ENCODE data around the gene PDE1A. TPM values are rescaled to one million over a fixed set of nuclear protein-coding genes. Genes with fewer than 3 reads are reported as not detected.

Gene PDE1A
- total and polyA plus RNA-seq, 2 of the 13 experiments (the other 11 are each of a cell fraction or from before 2014, with no cell fraction given) = not detected

DNA sequence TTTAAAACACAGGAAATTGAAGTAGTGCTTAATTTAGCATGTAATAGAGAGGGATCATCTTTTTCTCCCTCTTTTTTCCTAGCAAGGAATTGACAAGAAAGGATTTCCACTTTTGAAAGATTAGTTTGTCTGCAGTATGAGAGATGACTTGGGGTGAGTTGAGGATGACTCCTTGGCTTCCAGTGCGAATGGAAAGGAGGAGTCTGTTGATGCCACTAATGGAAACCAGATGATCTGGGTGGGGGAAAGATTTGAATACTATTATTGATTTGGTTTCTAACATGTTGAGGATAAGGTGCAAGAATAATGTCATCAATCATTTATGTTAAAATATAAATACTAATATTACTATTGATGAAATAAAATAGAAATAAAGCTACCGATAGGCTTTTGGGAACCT, 235.8 kb downstream of the PDE1A start (continued):
- TF ChIP-seq ATF4 (CRISPR knock-in tag; IDR thresholded peaks at IDR 0.05) (no peak), TSC22D2 (CRISPR knock-in tag; IDR thresholded peaks at IDR 0.05; ENCODE audit: borderline replicate concordance) (no peak)

GRCh38 chr2:182187130-182187529, 239.7 kb downstream of the PDE1A start:
- Histone ChIP-seq H3K79me2 (ENCODE audit: insufficient read depth, low read length) (no peaks in the 10 kb centered on the region), H3K4me1 (ENCODE audit: insufficient read depth, low read length) (no peaks in the 10 kb centered on the region), H3K9me3 (ENCODE audit: low read length) (no peaks in the 10 kb centered on the region), H3K27me3 (ENCODE audit: control insufficient read depth in 1 of 2, insufficient read depth in 2 of 2, low read length in 2 of 2) (no peaks in the 10 kb centered on the region), H3K36me3 (replicated peaks in 1 of 2; ENCODE audit: control insufficient read depth in 1 of 2, insufficient read depth in 2 of 2, low read length in 2 of 2) (no peaks in the 10 kb centered on the region), H2AFZ (ENCODE audit: low read length) (no peak overlapping the region), H3K4me3 (replicated peaks in 1 of 3; ENCODE audit: insufficient read depth in 1 of 3, low read depth in 2 of 3, low read length in 3 of 3) (no peak overlapping the region), H4K20me1 (ENCODE audit: insufficient read depth, low read length) (no peaks in the 10 kb centered on the region), H3K27ac (ENCODE audit: extremely low read length, insufficient read depth, low read length) (no peak overlapping the region), H3K4me2 (ENCODE audit: low read depth, low read length) (no peak overlapping the region), H3K9ac (ENCODE audit: insufficient read depth, low read depth, low read length) (no peak overlapping the region)
- ChIA-PET POLR2A (no interaction called here), CTCF (ENCODE audit: low intra/inter-chr PET ratio, low total read pairs) (interaction anchor here (1.9 to 2.1 kb wide), 2 partner anchors 462 to 464 kb away, joined by 11 to 15 read pairs; no protein-coding TSS in a partner anchor)
- no peak for FAIRE-seq
- ATAC-seq = no peak
- TF ChIP-seq, protein P1, sequence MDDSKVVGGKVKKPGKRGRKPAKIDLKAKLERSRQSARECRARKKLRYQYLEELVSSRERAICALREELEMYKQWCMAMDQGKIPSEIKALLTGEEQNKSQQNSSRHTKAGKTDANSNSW (CRISPR knock-in tag; IDR thresholded peaks at IDR 0.05; ENCODE audit: borderline replicate concordance) = no peak
- TF ChIP-seq HMG20B (CRISPR knock-in tag; conservative IDR thresholded peaks at IDR 0.05) = no peak
- no TSS peak for BruUV-seq (replicated peaks)
- DNase-seq (ENCODE audit: low spot score) = no peak
- in situ Hi-C loops (cut with HindIII; ENCODE audit: extremely low pct_ligation_motif_present, low pct_unique_long_range_greater_than_20kb) = loop anchor here (5.0 kb wide), 1 partner anchor 465 kb away; no protein-coding TSS in a partner anchor
- intact Hi-C loops (cut with micrococcal nuclease; ENCODE audit: unreplicated experiment) = loop anchor here (2.0 to 10.0 kb wide), 3 partner anchors 54 to 788 kb away; no protein-coding TSS in a partner anchor

All from HepG2 (cell line).